PFSK-1 (cell line): Measurements from ENCODE around the gene GINS2.

ENCODE experiments used
- POLR2AphosphoS5 ChIP-seq: IDR thresholded peaks from 2 replicates; pipeline ENCODE4 v1.6.1; 2012; ENCODE audit warnings: low read depth, mild to moderate bottlenecking, control low read depth, low read length, moderate library complexity
- SIN3A ChIP-seq: IDR thresholded peaks from 2 replicates; pipeline ENCODE4 v1.6.1; 2012; ENCODE audit warnings: mild to moderate bottlenecking, low read length, moderate library complexity, borderline replicate concordance; ENCODE audit not compliant: insufficient read depth
- TAF1 ChIP-seq: IDR thresholded peaks from 2 replicates; pipeline ENCODE4 v1.6.1; 2012; ENCODE audit warnings: low read length, control low read depth, borderline replicate concordance; ENCODE audit not compliant: insufficient read depth
- TF ChIP-seq, protein P1 (sequence below), 2 experiments: IDR thresholded peaks; 2 replicates each; pipeline versions ENCODE4 v1.6.1 to v1.8.0; 2011 to 2012; ENCODE audit warnings: low read depth in 2 of 2, low read length in 2 of 2, control low read depth in 1 of 2, inconsistent platforms in 1 of 2, mild to moderate bottlenecking in 1 of 2, moderate library complexity in 1 of 2; ENCODE audit not compliant: insufficient read depth in 1 of 2

DNA sequence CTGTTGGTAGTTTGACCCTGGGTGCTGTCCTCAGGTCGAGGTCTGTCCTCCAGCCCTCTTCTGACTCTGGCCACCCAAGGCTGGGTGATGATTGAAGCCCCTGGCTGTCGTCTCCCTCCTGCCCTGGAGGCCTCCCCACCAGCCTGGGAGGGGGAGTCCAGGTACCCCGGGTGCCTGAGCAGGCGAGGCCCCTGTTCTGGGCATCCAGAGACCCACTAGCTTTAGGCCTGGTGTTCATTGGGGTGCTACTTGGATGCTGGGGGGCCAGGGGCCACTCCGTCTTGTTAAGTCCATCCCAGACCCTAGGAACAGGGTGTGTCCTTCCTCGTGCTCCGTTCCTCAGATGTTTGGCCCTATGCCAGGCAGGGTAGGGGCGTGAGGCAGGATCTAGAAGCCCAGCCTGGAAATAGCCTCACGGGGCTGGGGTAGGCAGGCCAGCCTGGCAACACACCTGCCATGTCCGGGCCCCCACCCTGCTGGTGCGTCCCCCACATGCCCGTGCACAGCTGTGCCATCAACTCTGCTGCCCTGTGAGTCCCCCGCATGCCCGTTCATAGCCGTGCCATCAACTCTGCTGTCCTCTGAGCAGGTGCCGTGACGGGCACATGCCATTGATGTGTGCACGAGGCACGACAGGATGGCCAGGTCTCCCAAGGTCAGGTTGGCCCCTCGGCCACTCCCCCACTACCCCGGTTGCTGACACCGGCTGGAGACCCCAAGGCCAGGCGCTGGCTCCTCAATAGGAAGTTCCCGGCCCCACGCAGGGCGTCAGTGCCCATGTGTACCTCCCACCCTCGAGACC, 36.9 kb downstream of the GINS2 start:
- no peak for TF ChIP-seq POLR2AphosphoS5
- TF ChIP-seq, protein P1, sequence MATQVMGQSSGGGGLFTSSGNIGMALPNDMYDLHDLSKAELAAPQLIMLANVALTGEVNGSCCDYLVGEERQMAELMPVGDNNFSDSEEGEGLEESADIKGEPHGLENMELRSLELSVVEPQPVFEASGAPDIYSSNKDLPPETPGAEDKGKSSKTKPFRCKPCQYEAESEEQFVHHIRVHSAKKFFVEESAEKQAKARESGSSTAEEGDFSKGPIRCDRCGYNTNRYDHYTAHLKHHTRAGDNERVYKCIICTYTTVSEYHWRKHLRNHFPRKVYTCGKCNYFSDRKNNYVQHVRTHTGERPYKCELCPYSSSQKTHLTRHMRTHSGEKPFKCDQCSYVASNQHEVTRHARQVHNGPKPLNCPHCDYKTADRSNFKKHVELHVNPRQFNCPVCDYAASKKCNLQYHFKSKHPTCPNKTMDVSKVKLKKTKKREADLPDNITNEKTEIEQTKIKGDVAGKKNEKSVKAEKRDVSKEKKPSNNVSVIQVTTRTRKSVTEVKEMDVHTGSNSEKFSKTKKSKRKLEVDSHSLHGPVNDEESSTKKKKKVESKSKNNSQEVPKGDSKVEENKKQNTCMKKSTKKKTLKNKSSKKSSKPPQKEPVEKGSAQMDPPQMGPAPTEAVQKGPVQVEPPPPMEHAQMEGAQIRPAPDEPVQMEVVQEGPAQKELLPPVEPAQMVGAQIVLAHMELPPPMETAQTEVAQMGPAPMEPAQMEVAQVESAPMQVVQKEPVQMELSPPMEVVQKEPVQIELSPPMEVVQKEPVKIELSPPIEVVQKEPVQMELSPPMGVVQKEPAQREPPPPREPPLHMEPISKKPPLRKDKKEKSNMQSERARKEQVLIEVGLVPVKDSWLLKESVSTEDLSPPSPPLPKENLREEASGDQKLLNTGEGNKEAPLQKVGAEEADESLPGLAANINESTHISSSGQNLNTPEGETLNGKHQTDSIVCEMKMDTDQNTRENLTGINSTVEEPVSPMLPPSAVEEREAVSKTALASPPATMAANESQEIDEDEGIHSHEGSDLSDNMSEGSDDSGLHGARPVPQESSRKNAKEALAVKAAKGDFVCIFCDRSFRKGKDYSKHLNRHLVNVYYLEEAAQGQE (IDR thresholded peaks at IDR 0.05; ENCODE audit: insufficient read depth in 1 of 2, low read depth in 2 of 2, low read length in 2 of 2), result no peak
- no peak for TF ChIP-seq TAF1
- TF ChIP-seq SIN3A, result no peak
